HG02943 (cell line): ENCODE data around the gene BAG1.

ENCODE experiments used
- ATAC-seq: cut with Tn5 transposase; IDR thresholded peaks from one replicate; pipeline ENCODE4 v1.9.1; 2021; ENCODE audit warnings: mild to moderate bottlenecking, low read depth, moderate library complexity; ENCODE audit not compliant: unreplicated experiment

Gene BAG1

GRCh38 chr9:33277484-33277883 lies 13.0 kb upstream of the BAG1 start:
- ATAC-seq, result no peak

GRCh38 chr9:33273972-33274328 lies 9.4 kb upstream of the BAG1 start:
- ATAC-seq, result no peak

- ATAC-seq, result no peak
Measured at GRCh38 chr9:33273266-33273971, 8.9 kb upstream of the BAG1 start.

GRCh38 chr9:33272061-33272460 lies 7.6 kb upstream of the BAG1 start:
- ATAC-seq, result no peak

- no peak for ATAC-seq
Measured at GRCh38 chr9:33270146-33270545, 5.6 kb upstream of the BAG1 start.

GRCh38 chr9:33267151-33267767 lies 2.8 kb upstream of the BAG1 start:
- no peak for ATAC-seq

GRCh38 chr9:33265211-33265865 lies 830 bp upstream of the BAG1 start:
- no peak for ATAC-seq

- peak; percentile 37 for ATAC-seq
Measured at GRCh38 chr9:33264003-33264472, 470 bp downstream of the BAG1 start.

- peak; percentile 13 for ATAC-seq
Measured at GRCh38 chr9:33263131-33264002, 1.1 kb downstream of the BAG1 start.

GRCh38 chr9:33260372-33260771 lies 4.1 kb downstream of the BAG1 start:
- ATAC-seq, result no peak

- no peak for ATAC-seq
Measured at GRCh38 chr9:33257276-33257675, 7.2 kb downstream of the BAG1 start.

- no peak for ATAC-seq
Measured at GRCh38 chr9:33256236-33256635, 8.3 kb downstream of the BAG1 start.

- ATAC-seq, result no peak
Measured at GRCh38 chr9:33255471-33255870, 9.0 kb downstream of the BAG1 start.

- ATAC-seq, result no peak
Measured at GRCh38 chr9:33255014-33255413, 9.5 kb downstream of the BAG1 start.

- ATAC-seq, result no peak
Measured at GRCh38 chr9:33254211-33254610, 10.3 kb downstream of the BAG1 start.

- ATAC-seq, result no peak
Measured at GRCh38 chr9:33250458-33250995, 14.0 kb downstream of the BAG1 start.

- no peak for ATAC-seq
Measured at GRCh38 chr9:33249983-33250382, 14.5 kb downstream of the BAG1 start.

- no peak for ATAC-seq
Measured at GRCh38 chr9:33249087-33249658, 15.3 kb downstream of the BAG1 start.

GRCh38 chr9:33248606-33249005 lies 15.9 kb downstream of the BAG1 start:
- no peak for ATAC-seq

- ATAC-seq, result no peak
Measured at GRCh38 chr9:33246269-33246860, 18.1 kb downstream of the BAG1 start.
